ENCODE measurements around the gene PSMG1. TPM values are rescaled to one million over a fixed set of nuclear protein-coding genes. Genes with fewer than 3 reads are reported as not detected.
"Not testable (repeated sequence)": the region's sequence is repeated elsewhere in the genome, so short reads cannot be mapped to it uniquely, and the experiment has no call there.

The PSMG1 gene, protein sequence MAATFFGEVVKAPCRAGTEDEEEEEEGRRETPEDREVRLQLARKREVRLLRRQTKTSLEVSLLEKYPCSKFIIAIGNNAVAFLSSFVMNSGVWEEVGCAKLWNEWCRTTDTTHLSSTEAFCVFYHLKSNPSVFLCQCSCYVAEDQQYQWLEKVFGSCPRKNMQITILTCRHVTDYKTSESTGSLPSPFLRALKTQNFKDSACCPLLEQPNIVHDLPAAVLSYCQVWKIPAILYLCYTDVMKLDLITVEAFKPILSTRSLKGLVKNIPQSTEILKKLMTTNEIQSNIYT
- 58.5 and 76.5 TPM in 2 replicates for total RNA-seq

DNA sequence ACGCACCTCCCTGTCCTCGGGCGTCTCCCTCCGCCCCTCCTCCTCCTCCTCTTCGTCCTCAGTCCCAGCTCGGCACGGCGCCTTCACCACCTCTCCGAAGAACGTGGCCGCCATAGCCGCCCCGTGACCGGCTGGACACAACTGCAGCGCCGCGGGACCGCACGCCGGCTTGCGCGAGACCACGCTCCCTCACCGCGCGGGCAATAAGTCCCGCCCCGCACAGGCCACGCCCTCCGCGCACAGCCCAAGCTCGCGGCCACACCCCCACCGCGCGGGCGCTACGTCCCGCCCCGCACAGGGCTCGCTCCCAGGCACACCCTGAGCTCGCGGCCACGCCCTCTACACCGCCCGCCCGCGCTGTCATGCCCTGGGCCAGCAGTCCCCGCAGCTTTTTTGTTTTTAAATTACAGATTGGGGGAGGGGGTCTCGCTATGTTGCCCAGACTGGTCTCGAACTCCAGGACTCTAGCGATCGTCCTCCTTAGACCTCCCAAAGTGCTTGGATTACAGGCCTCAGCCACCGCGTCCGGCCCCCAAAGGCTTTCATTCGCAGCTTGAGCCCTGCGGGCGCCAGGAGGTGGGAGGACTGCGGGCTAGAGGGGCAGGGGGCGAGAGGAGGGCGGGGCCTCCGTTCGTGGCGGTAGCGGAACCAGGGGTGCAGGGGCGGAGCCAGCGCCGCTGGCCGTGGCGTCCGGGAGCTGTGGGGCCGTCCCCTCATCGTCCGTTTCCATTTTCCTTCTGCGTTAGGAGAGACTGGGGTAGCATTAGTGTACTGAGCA is at the start of gene PSMG1:
Gene PSMG1, minus strand, starts transcription at position 180 of the 778 bp plus-strand sequence. Its CDS starts 66 bp downstream, at position 114.
- DNase-seq (ENCODE audit: low read depth in 2 of 2), result peak; percentile 86 to 96

DNA sequence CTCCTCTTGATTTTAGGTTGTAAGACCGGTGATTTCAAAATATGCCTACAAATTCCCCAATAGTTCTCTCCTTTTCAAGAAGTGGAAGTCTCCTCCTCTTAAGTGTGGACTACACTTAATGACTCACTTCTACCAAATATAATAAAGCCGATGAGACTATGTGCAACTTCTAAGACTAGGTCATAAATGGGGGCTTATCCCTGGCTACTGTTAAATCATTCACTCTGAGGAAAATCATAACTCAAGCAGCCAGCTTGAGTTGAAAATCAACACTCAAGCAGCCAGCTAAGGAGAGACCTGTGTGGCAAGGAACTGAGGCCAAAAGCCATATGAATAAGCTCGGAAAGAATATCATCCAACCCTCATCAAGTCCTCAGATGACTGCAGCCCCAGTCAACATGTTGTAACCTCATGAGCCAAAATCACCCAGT is 49.6 kb upstream of the PSMG1 start:
- no peak for DNase-seq (ENCODE audit: low read depth in 2 of 2)

DNA sequence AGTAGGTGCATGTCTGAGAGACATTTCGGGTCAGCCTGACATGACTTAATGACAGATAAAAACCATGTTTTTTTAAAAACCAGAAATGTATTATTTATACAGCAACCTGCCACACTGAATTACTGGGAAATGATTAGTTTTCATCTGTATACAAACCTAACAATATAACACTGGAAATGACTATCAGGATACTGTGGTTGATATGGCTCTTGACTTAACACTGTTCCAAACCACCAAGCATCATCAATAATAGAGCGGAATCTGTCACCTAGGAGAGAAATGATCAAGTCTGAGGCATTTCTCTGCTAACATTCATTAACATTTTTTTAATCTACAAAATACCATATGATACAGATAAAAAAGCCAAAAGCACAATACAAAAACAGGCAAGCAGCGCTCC is 41.7 kb upstream of the PSMG1 start:
- no peak for DNase-seq (ENCODE audit: low read depth in 2 of 2)

DNA sequence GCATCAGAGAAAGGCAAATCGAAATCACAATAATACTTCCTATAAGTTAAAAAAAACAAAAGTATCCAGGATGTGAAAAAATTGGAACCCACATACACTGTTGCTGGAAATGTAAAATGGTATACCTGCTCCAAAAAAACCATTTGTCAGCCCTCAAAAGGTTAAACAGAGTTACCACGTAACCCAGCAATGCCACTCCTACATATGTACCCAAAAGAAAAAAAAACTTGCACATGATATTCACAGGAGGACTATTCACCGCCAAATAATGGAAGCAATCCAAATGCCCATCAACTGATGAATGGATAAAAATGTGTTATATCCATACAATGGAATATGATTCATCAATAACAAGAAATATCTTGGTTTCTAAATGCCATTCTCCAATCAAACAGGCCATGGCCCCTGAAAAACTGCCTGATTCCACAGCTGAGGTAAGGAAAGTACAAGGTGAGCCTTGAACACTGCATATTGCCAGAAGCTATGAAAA is 38.8 kb upstream of the PSMG1 start:
- no peak for DNase-seq (ENCODE audit: low read depth in 2 of 2)

DNA sequence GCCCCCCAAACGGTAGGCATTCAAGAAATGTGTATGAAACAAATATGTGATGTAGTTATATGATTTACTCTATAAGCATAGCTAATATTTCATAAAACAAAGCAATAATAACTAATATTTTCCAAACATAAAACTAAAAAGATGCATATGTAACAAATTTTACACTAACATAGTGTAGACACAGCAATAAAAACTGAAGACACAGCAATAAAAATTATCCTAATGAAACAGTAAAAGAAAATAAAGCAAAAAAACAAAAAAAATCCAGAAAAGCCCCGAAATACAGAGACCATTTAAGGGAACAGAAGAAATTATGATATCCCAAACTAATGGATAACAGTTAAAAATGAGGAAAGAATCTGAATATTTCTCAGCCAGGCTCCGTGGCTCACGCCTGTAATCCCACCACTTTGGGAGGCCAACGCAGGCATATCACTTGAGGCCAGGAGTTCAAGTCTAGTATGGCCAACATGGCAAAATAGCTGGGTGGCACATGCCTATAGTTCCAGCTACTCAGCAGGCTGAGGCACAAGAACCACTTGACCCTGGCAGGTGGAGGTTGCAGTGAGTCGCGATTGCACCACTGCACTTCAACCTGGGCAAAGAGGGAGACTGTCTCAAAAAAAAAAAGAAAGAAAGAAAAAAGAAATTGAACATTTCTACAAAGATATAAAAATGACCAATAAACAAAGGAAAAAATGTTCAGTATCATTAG is 38.2 kb upstream of the PSMG1 start:
- no peak for DNase-seq (ENCODE audit: low read depth in 2 of 2)

DNA sequence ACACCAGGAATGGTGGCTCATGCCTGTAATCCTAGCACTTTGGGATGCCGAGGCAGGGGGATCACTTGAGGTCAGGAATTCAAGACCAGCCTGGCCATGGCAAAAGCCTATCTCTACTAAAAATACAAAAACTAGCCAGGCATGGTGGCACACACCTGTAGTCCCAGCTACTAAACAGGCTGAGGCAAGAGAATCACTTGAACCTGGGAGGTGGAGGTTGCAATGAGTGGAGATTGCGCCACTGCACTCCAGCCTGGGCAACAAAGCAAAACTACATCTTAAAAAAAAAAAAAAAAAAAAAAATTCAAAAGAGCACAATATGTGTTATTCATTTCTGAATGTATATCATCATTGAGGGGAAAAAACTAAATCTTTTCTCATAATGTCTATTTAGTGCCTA is 37.6 kb upstream of the PSMG1 start:
- DNase-seq (ENCODE audit: low read depth in 2 of 2), result not testable (repeated sequence)

DNA sequence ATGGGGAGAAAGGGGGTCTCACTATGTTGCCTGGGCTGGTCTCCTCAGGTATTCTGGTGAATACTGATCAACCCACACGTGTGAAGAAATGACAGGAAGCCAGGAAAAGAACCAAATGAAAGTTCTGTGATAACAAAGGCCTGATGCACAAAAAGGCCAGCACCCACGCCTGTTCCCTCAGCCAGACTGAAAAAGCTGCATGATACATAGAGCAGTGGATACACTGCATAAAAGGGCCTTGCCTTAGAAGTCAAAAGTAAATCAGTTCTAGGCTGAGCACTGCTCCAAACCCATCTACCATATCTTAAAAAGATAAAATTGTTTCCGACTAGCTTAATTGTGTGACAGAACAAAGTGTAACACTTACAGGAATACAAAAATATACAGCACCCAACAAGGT is 36.9 kb upstream of the PSMG1 start:
- no peak for DNase-seq (ENCODE audit: low read depth in 2 of 2)

DNA sequence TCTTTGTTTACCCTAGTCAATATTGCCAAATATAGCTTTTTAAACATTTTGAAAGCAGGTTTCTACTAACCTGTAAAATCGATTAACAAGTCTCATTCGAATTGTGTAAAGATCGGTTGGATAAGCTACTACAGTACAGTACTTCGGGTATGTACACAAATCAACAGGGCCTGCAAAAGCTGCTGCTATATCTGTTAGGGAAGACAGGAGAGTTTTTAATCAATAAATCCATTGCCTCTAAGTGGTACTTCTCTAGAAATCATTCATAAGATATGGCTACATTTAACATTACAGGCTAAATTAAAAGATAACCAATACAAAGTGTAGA is 34.8 kb upstream of the PSMG1 start:
- no peak for DNase-seq (ENCODE audit: low read depth in 2 of 2)

DNA sequence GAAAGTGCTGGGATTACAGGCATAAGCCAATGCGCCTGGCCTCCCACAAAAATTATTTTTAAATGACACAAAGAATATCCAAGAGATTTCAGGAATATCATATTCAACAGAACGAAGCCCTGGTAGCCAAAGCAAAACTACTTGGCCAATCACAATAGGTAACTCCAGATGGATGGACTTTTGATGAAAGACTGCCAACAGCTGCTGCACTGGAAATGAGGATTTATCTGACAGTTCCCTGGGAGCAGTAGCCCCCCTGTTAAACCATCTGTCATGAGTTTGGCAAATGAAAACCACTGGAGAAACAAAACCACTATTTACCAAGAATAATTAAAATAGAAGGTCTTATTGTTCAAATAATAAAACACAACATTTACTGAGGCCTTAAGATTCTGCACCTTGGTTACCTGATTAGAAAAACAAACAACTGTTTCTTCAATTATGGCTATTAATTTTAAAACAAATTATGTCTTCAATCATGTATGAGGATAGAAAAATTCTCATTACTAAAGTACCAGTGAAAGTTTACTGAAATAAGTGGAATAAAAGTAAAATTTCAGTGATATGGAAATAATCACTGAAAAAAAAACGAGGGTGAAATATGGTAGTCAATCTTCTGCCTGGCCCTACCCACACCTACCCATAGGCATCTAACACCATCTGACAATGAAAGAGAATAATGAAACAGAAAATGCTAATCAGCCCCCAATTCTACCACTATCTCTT is 34.3 kb upstream of the PSMG1 start:
- DNase-seq (ENCODE audit: low read depth in 2 of 2), result no peak

DNA sequence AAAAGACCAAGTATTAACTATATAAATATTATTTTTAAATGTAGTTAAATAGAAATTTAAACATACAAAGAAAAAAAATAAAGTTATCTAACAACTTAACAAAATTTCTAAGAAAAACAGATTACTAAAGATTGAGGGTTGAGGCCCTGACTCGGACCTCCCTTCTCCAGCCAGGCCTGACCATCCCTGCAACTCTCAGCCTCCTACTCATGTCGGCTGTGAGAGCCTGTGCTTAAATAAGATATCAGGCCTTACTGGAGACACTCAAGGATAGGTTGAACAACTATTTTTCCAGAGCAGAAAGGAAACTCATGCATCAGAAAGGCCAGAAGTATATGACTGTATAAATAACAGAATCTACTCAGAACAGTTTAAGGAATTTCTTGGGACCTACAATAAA is 33.0 kb upstream of the PSMG1 start:
- no peak for DNase-seq (ENCODE audit: low read depth in 2 of 2)

DNA sequence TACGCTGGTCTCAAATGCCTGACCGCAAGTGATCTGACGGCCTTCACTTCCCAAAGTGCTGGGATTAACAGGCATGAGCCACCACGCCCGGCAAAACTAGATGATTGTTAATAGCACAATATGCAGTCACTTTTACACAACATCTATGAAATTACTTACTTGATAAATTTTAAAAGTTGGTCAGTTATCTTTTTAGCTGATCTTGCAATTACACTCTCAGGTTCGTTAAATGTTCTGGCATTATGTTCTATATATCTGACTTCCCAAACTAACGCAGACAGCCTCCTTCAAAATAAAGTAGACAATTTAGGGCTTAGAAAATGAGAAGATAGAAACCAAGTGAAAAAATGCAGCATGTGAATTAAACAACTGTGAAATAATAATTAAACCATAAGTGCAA is 31.8 kb upstream of the PSMG1 start:
- DNase-seq (ENCODE audit: low read depth in 2 of 2), result no peak

DNA sequence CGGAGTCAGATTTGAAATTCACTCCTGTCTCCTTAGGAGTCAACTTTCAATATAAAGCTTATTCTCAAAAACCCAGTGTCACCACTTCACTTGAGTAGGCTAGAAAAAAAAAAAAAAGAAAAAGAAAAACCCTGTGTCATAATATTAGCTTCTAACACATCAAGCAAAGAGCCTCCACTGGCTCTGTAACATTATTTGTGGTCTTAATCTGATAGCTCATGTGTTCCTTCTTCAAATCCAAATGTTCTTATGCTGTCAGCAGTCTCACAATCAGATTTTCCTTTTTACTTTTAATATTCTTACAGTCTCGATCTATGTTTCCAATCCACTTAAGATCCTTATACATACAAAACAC is 26.1 kb upstream of the PSMG1 start:
- DNase-seq (ENCODE audit: low read depth in 2 of 2), result no peak

DNA sequence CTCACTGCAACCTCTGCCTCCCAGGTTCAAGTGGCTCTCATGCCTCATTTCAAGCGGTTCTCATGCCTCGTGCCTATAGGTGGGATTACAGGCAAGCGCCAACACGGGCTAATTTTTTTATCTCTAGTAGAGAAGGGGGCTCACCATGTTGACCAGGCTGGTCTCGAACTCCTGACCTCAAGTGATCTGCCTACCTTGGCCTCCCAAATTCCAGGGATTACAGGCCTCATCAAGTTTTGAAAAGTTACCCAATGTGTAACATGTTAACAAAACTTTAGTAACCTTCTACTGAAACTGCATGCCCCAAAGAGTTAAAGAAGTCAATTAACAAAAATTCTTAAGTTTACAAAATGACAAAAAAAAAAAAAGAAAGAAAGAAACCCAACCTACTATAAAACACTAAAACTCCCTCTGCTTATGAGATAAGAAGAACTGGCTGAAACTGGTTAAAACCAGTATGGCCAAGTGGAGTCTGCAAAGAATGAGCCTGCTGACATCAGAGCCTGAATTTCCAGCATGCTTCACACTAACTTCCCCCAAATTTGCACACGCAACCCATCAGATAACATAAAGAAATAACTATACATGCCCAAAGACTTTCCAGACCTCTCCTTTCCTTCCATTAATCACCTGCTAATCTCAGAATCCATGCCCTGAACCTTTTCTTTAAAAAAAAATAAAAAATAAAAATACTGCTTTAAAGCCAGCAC is 25.5 kb upstream of the PSMG1 start:
- no peak for DNase-seq (ENCODE audit: low read depth in 2 of 2)

DNA sequence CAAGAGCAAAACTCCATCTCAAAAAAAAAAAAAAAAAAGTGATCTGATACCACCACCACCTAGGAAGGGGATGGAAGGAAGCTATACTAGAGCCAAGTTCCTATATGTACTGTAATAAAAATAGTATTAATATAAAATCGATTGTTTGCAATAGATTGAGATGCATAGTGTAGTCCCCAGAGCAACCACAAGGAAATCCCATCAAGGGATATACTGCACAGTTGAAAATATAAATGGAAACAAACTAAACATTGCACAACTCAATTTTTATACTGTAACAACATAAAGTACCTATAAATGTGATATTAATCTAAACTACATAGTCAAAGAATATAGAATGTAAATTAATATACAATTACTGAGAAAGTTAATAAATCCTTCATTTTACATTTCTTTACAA is 20.9 kb upstream of the PSMG1 start:
- no peak for DNase-seq (ENCODE audit: low read depth in 2 of 2)

DNA sequence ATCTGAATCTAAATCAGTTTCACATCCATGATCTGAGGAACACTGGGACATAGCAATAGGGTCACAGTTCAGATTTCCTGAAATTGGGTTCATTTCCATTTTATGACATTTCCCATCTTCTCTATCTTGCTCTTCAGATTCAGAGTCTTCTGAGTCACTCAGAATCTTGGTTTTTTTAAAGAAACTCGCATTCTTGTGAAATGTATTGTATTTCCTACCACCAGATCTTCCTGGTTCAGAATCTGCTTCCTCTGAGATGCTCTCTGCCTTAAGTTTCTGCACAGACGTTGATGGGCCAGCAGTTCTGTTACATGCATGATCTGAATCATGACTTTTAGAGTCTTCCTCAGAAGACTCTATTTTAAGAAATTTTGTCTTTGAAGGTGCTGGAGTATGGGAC is 15.5 kb upstream of the PSMG1 start:
- no peak for DNase-seq (ENCODE audit: low read depth in 2 of 2)

DNA sequence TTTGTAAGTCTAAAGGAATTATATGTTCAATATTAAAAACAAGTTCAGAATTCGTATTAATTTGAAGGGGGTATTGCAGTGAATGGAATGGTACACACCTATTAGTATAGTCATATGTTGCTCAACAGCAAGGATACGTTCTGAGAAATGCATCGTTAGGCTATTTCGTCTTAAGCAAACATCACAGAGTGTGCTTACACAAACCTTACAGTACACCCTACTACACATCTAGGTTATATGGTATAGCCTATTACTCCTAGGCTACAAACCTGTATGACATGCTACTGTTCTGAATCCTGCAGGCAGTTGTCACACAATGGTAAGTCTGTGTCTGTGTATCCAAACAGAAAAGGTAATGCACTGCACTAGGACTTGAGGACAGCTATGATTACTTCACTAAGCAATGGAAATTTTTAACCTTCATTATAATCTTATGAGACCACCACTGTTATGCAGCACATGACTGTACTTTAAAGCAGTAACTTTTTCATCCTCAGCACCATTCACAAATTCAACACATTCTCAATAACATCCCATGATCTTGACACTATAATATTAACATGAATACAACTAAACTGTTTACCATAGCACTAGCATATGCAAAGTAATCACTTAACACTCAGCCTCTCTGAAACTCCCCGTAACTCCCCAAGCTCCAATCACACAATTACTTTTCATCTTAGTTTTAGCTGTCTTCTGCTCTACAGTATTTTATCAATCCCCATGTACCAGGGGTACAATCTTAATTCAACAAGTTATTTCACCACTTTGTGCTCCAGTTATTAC is 14.4 kb upstream of the PSMG1 start:
- DNase-seq (ENCODE audit: low read depth in 2 of 2), result no peak

DNA sequence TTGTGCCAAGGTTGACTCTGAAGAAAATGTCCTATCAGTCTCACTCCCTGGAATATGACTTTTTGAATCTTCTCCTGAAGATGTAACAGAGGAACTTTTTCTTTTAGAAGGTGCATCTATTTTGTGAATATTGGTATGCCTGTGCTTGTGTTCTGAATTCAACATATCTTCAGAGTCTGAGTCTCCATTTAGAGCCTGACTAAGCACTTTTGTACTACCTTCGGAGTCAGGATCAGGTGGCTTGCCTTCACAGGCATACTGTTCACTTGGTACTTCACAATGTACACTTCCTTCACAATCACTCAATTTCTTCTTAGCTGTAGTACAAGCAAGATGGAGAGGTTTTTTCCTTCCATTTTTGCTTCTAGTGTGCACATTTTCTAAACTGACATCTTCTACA is 13.6 kb upstream of the PSMG1 start:
- DNase-seq (ENCODE audit: low read depth in 2 of 2), result no peak

DNA sequence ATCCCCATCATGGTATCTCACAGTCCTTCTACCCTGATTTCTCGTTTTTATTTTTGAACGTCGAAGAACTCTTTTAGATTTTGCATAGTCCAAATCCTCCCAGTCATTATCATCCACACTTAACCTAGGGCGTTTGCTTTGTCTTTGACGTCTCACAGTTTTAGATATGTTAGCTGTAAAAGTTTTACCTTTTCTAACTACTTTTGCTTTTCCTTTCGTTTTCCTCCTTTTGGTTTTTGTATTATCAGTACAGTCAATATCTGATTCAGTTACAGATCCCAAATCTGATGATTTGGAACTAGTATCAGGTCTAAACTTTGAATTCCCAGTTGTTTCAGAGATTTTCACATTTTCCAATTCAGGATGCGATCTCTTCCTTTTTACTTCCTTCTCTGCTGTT is 13.1 kb upstream of the PSMG1 start:
- no peak for DNase-seq (ENCODE audit: low read depth in 2 of 2)

DNA sequence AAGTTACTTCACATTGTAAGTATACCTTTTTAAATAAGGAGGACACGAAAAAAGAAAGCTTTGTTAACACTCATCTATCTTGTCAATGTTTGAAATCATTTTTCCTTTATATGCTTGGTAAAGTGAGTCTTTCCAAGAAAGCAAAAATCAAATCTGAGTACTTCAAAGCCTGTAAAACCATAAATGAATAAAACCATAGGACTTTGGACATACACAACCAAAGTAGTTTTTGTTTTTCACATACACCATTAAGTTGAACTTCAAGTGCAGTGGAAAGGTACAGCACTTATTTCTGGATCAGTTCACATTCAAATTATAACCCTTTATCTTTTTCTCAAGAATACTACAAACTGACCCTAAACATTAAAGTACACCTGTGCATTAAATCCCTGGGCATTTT is 10.1 kb upstream of the PSMG1 start:
- DNase-seq (ENCODE audit: low read depth in 2 of 2), result no peak

DNA sequence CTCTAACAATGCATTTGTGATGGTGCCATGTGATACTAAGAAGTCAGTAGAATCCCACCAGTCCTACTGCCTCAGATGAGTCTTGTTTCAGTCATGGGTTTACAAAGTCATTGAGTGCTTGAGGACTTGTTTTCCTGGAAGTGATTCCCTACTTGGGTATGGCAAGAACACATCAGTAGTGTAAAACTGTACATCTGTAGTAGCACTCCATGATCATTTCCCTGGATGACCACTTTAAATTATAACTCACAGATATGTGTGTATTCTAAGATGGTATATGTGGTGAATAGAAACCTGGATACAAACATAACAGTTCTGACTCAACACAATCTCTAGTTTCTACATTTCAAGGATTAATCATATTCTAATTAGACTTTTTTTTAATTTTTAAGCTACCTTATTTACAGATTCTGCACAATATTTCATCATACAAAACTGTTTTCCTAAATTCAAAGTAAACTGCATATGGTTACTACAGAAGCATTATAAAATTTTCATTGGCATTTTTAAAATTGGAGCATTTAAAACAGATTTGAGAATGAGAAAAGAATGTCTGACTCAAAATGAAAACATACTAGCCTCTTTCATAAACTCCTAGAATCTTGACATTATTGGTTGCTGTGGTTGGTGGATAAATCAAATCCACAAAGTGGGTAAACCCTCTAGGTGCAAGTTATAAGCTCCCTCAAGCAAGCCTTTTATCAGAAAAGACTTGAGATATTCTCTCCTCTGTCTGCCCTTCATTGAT is 6.8 kb upstream of the PSMG1 start:
- DNase-seq (ENCODE audit: low read depth in 2 of 2), result no peak
